Neural progenitor cell (in vitro differentiated cells): Measurements from ENCODE around the gene CHIT1. TPM values are rescaled to one million over a fixed set of nuclear protein-coding genes. Genes with fewer than 3 reads are reported as not detected.

Experiments used
- DNase-seq: peaks from one replicate; pipeline ENCODE4 v3.0.0-alpha.2; 2016; ENCODE audit warnings: low spot score
- H2AFZ ChIP-seq: fragments of 200-600 bp; sonication (generic); replicated peaks from 2 replicates; pipeline ENCODE4 v1.6.1; 2016; ENCODE audit warnings: antibody characterized with exemption
- H3F3A ChIP-seq: fragments of 200-600 bp; sonication (generic); 2 replicates; pipeline ENCODE4 v1.6.1; 2016; ENCODE audit warnings: antibody characterized with exemption, low read depth
- H3K27ac ChIP-seq: fragments of 200-600 bp; sonication (generic); 2 replicates; pipeline ENCODE4 v1.5.1; 2016; ENCODE audit warnings: mild to moderate bottlenecking
- H3K27me3 ChIP-seq: fragments of 200-600 bp; sonication (generic); 2 replicates; pipeline ENCODE4 v1.6.1; 2016; ENCODE audit warnings: mild to moderate bottlenecking, moderate library complexity
- H3K36me3 ChIP-seq: fragments of 200-600 bp; sonication (generic); 2 replicates; pipeline ENCODE4 v1.5.1; 2016
- H3K4me1 ChIP-seq: fragments of 200-600 bp; sonication (generic); 2 replicates; pipeline ENCODE4 v1.6.1; 2016; ENCODE audit warnings: mixed run types
- H3K4me2 ChIP-seq: fragments of 200-600 bp; sonication (generic); 2 replicates; pipeline ENCODE4 v1.6.1; 2016
- H3K4me3 ChIP-seq: fragments of 200-600 bp; sonication (generic); 2 replicates; pipeline ENCODE4 v1.5.1; 2016
- H3K79me2 ChIP-seq: fragments of 200-600 bp; sonication (generic); 2 replicates; pipeline ENCODE4 v1.6.1; 2016; ENCODE audit warnings: low read depth
- H3K9ac ChIP-seq: fragments of 200-600 bp; sonication (generic); 2 replicates; pipeline ENCODE4 v1.6.1; 2016
- H3K9me3 ChIP-seq: fragments of 200-600 bp; sonication (generic); 2 replicates; pipeline ENCODE4 v1.5.1; 2016; ENCODE audit warnings: low read depth
- H4K20me1 ChIP-seq: fragments of 200-600 bp; sonication (generic); 2 replicates; pipeline ENCODE4 v1.6.1; 2016; ENCODE audit warnings: low read depth
- H3K27ac Mint-ChIP-seq: 3 replicates; pipeline ENCODE4 v1.8.0; 2021; ENCODE audit warnings: mixed read lengths
- H3K27me3 Mint-ChIP-seq: 2 replicates; pipeline ENCODE4 v1.8.0; 2022; ENCODE audit warnings: low read depth, mild to moderate bottlenecking, inconsistent platforms, moderate library complexity, mixed read lengths; ENCODE audit not compliant: insufficient read depth
- H3K36me3 Mint-ChIP-seq: 3 replicates; pipeline ENCODE4 v1.8.0; 2021; ENCODE audit warnings: mixed read lengths
- H3K4me1 Mint-ChIP-seq: 3 replicates; pipeline ENCODE4 v1.8.0; 2021; ENCODE audit warnings: mixed read lengths
- H3K4me3 Mint-ChIP-seq: 3 replicates; pipeline ENCODE4 v1.8.0; 2021; ENCODE audit warnings: mild to moderate bottlenecking, moderate library complexity, mixed read lengths
- H3K9me3 Mint-ChIP-seq: 3 replicates; pipeline ENCODE4 v1.8.0; 2020; ENCODE audit warnings: mixed read lengths
- CTCF ChIP-seq: fragments of 200-600 bp; sonication (generic); IDR thresholded peaks from 2 replicates; pipeline ENCODE4 v1.5.1; 2017; ENCODE audit warnings: antibody characterized with exemption, mild to moderate bottlenecking
- EZH2 ChIP-seq: fragments of 200-600 bp; sonication (generic); IDR thresholded peaks from 2 replicates; pipeline ENCODE4 v1.6.1; 2017; ENCODE audit warnings: antibody characterized with exemption, mild to moderate bottlenecking, moderate library complexity
- EZH2phosphoT487 ChIP-seq: fragments of 200-600 bp; sonication (generic); IDR thresholded peaks from 2 replicates; pipeline ENCODE4 v1.6.1; 2017; ENCODE audit warnings: antibody characterized with exemption
- total RNA-seq: library from RNA; depleted of rRNA; stranded (reverse); fragments of >200 nt; gene quantifications from 2 replicates; pipeline ENCODE4 v1.2.3, GENCODE V29; 2015; ENCODE audit warnings: low replicate concordance

CHIT1 gene
- total RNA-seq, 1 donor from 2014 or later: 0.11 TPM

GRCh38 chr1:203217139-203217655 lies 12.3 kb downstream of the CHIT1 start:
- H3K9me3 ChIP-seq: no peaks in the 10 kb centered on the region
- no peak for DNase-seq
- H3K4me1 ChIP-seq: peaks cover 12% of the 10 kb centered on the region
- no peak overlapping the region for H3K4me3 ChIP-seq
- no peak overlapping the region for H3K27ac Mint-ChIP-seq
- no peaks in the 10 kb centered on the region for H3K36me3 Mint-ChIP-seq
- peaks cover 11% of the 10 kb centered on the region for H3K27me3 Mint-ChIP-seq
- H3K27me3 ChIP-seq: no peaks in the 10 kb centered on the region
- TF ChIP-seq CTCF (peak; percentile 27), EZH2phosphoT487 (no peak)
- H3K9ac ChIP-seq: no peak overlapping the region
- H4K20me1 ChIP-seq: no peaks in the 10 kb centered on the region
- no peaks in the 10 kb centered on the region for H3K36me3 ChIP-seq
- H3K4me2 ChIP-seq: no peak overlapping the region
- H3K9me3 Mint-ChIP-seq: no peaks in the 10 kb centered on the region
- no peak overlapping the region for H3K4me3 Mint-ChIP-seq
- no peaks in the 10 kb centered on the region for H3K79me2 ChIP-seq
- H3K27ac ChIP-seq: no peak overlapping the region
- no peaks in the 10 kb centered on the region for H3F3A ChIP-seq
- H3K4me1 Mint-ChIP-seq: peaks cover 18% of the 10 kb centered on the region
- H2AFZ ChIP-seq: no peak overlapping the region

DNA sequence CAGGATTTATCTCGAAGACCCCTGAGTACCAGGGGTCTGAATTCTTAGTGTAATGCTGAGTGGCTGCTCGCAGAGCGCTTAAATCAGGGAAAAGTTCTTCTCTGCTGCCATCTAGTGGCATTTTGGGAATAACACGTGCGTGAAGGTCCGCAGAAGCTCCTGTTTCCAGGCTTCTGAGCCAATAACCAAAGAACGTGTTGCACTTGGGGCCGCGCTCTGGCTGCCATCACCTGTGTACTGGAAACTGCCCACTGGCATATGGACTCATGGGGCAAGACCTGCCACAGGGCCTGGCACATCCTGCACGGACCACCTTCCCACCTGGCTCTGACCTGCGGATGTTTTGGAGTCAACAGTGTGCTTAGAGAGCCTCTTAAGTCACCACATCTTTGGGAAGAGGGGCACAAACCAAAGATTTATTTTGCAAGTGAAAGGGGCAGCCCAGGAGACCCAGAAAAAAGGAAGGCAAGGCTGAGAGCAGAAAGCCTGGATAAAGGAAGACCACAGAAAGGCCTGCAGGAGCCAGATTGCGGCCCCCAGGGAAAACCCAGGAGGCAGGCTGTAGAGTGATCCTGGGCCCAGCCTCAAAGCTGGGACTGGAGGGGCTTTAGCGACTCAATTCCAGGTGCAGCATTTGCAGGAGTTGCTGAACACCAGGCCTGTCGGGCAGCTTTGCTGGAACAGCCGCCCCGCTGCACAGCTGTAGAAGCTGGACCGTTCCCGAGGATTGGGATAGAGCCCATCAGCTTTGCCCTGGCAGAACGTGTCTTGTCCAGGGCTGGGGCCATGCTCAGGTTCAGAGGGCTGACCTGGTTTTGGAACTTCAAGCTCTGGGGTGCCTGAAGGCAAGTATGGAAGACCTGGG lies 13.0 kb downstream of the CHIT1 start:
- Histone ChIP-seq H3K79me2 (no peaks in the 10 kb centered on the region), H3K27ac (no peak overlapping the region), H3K4me3 (no peak overlapping the region), H4K20me1 (no peaks in the 10 kb centered on the region), H3F3A (no peaks in the 10 kb centered on the region), H3K4me2 (no peak overlapping the region), H3K9me3 (no peaks in the 10 kb centered on the region), H2AFZ (no peak overlapping the region), H3K27me3 (no peaks in the 10 kb centered on the region), H3K4me1 (peaks cover 12% of the 10 kb centered on the region), H3K36me3 (no peaks in the 10 kb centered on the region), H3K9ac (no peak overlapping the region)
- H3K36me3 Mint-ChIP-seq: no peaks in the 10 kb centered on the region
- peak; percentile 85 for DNase-seq
- H3K4me3 Mint-ChIP-seq: no peak overlapping the region
- H3K27ac Mint-ChIP-seq: no peak overlapping the region
- H3K4me1 Mint-ChIP-seq: peaks cover 18% of the 10 kb centered on the region
- H3K27me3 Mint-ChIP-seq: peaks cover 8% of the 10 kb centered on the region
- peak; percentile 82 for TF ChIP-seq CTCF
- no peak for TF ChIP-seq EZH2
- no peaks in the 10 kb centered on the region for H3K9me3 Mint-ChIP-seq

- Mint-ChIP-seq H3K36me3 (no peaks in the 10 kb centered on the region), H3K27me3 (peaks cover 10% of the 10 kb centered on the region), H3K9me3 (no peaks in the 10 kb centered on the region), H3K4me3 (no peak overlapping the region), H3K27ac (no peak overlapping the region), H3K4me1 (peaks cover 18% of the 10 kb centered on the region)
- no peak overlapping the region for H3K27ac ChIP-seq
- H4K20me1 ChIP-seq: no peaks in the 10 kb centered on the region
- H3F3A ChIP-seq: no peaks in the 10 kb centered on the region
- no peaks in the 10 kb centered on the region for H3K27me3 ChIP-seq
- no peak for TF ChIP-seq EZH2
- TF ChIP-seq EZH2phosphoT487: no peak
- TF ChIP-seq CTCF: no peak
- H3K4me3 ChIP-seq: no peak overlapping the region
- no peak overlapping the region for H3K9ac ChIP-seq
- H2AFZ ChIP-seq: no peak overlapping the region
- DNase-seq: peak; percentile 39
- no peaks in the 10 kb centered on the region for H3K9me3 ChIP-seq
- no peaks in the 10 kb centered on the region for H3K36me3 ChIP-seq
- H3K4me1 ChIP-seq: peaks cover 12% of the 10 kb centered on the region
- H3K4me2 ChIP-seq: no peak overlapping the region
- H3K79me2 ChIP-seq: no peaks in the 10 kb centered on the region
Observed at GRCh38 chr1:203215573-203215972, 13.9 kb downstream of the CHIT1 start.
